HG02571 (cell line): Measurements from ENCODE around the gene ME1.
A peak's percentile ranks its signal among the peaks of the same experiment; 100 is the strongest.
"Not testable (repeated sequence)": the region's sequence is repeated elsewhere in the genome, so short reads cannot be mapped to it uniquely, and the experiment has no call there.

ENCODE experiments used
- ATAC-seq: cut with Tn5 transposase; IDR thresholded peaks from one replicate; pipeline ENCODE4 v1.9.1; 2021; ENCODE audit warnings: mild to moderate bottlenecking, moderate library complexity; ENCODE audit not compliant: unreplicated experiment

Gene ME1

DNA sequence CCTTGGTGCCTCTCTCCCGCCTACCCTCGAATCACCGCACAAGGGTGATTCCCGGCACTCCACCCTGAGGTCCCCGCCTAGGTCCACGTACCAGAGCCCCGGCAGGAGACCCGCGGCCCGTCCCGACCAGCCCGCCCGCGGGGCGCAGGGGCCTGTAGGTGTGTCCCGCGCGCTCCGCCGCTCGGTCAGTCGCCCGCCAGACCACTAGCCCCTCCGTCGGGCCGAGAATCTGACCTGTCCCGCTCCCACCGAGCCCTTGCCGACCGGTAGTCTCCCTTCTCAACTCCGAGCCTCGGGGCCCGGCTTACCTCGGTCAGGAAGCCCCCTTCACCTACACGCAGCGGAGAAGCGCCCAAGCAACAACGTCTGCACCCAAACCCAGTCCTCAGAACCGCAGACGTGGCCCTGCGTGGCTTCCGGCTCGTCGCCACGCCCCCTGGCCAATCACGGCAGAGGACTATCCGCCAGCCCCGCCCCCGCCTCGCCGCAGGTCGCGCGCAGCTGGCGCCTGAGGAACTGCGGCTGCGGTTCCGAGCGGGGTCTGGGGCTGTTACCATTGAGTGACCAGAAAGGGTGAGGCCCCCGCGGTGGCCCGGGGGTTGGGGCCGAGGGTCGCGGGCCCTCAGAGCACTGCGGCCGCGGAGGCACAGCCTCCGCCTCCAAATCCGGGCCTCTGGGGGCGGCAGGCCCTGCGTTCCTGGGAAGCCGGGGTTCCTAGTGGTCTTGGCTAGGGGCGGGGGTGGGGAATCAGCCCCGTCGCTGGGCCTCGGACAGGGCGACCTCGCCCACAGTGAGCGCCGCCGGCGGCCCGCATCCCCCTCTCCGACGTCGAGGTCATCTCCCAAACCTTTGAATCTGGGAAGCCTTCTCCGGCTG, 237.7 kb downstream of the ME1 start, which contains the start of the genes PGM3 and RWDD2A:
Gene PGM3, minus strand, starts transcription at position 395 of the 876 bp plus-strand sequence. CDS start 2,253 bp downstream, outside the sequence.
Gene RWDD2A, plus strand, starts transcription at position 487 of the 876 bp plus-strand sequence. CDS start 1,095 bp downstream, outside the sequence.
- peak; percentile 94 for ATAC-seq

DNA sequence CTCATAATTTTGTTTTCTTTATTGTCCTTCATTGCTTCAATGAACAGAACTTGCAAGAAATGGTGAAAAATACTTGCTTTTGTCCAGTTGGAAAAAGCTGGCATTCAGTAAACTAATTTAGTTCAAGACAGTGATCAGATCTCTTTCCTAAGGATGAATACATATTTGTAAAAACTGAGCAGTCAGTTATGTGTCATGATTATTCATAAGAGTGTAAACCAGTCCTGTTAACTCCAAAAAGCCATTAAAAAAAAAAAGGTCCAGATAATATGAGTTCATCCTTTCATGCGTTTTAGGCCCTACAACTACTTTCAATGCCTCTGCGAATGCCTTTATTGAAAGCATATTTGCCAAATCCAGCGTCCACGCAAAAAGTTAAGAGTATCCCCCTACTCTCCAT, 238.4 kb downstream of the ME1 start:
- no peak for ATAC-seq

DNA sequence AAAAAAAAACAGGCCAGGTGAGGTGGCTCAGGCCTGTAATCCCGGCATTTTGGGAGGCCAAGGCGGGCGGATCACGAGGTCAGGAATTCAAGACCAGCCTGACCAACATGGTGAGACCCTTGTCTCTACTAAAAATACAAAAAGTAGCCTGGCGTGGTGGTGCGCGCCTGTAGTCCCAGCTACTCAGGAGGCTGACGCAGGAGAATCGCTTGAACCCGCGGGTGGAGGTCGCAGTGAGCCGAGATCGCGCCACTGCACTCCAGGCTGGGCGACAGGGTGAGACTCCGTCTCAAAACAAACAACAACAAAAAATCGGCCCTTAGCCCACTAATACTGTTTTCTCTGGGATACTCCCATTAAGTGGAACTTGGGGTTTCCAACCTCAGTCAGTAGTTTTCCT, 238.9 kb downstream of the ME1 start:
- ATAC-seq: not testable (repeated sequence)

DNA sequence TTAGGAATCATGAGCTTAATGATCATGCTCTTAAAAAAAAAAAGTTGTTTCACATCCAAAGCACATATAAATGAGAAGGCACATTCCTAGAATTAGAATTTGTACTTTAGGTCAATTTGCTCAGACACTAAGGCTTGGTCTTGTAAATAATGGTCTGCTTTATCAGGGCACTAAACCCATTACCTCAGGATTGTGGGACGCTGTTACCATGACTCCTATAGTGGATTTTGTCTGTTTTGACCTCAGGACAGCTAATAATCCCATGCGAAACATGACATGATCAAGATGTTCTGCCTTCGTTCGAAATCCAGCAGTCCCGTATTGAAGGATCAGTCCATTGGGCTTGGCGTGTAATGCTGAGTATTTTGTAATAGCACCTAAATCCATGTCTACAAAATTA, 240.2 kb downstream of the ME1 start:
- ATAC-seq: no peak

DNA sequence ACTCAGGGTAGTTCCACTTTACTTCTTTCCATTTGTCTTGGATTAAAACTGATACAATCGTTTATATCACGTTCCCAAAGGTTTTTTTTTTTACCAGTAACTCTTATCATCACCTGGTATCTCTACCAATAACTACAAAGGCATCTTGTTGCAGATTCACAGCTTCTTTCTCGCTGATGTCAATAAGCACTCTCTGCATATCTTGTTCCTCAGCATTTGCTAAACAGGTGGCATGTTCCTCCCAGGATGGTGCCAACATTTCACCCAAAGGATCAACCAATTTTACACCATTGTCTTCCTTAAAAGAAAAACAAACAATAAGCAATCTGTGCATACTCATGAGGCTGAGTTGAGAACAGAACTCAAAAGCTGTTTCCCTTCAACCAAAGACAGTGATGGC, 242.3 kb downstream of the ME1 start:
- no peak for ATAC-seq

DNA sequence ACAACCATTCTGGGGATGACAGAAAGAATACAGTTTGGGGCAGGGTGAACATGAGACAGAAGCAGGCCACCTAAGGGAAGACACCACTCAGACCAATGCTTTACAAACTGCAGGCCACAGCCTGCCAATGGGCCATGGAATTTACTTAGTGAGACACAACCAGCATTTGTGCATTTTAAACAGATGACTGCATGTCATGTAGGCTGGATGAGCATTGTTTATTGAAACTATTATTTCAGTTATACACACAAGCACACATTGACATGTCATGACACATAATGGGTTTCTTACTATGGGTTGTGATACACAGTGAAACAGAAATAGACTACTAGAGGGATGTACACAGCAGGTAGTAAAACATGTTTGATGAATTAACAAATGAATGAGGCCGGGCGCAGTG, 245.8 kb downstream of the ME1 start:
- ATAC-seq: no peak

DNA sequence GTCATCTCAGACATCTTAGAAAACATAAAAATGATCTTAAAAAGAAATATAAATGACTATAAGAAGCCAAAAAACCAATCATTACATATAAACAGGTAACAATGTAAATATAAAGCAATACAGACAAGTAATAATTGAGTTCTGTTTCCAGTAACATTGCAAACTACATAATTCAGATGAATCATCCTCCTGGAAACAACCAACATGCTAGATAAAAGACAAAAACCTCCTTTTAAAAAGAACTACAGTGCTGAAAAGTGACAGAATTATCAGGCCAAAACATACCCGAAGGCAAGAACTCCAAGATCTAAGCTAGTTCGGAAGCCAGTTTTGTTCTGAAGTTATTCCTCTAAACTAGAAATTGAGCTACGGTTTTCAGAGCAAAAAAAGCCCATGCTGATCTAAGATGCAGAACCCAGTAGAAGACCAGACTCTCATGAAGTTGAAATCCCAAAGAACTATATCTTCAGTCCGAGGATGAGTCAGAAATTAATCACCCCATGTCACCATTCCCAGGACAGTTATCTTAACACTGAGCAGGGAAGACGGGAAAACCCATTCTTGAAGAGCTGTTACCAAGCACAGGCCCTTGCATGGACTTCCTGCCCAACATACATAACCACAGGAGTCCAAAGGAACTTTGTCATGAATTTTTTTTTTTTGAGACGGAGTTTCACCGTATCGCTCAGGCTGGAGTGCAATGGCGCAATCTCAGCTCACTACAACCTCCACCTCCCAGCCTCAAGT, 247.6 kb downstream of the ME1 start:
- no peak for ATAC-seq

DNA sequence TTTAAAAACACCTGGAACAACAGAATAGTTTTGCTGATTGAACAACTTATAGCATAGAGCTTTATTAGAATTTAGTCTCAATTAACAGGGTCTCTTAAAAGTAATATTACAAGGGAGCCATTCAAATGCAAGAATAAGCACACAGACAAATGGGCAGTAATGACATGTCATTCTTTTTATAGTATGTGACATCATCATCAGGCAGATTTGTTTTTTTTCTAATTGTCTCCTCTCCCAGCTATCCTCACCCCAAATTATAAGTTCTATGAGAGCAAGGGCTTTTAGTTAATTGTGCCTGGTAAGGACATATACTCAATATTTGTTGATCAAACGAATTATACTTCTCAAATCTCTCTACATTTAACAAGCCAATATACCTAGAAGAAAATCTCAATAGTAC, 248.7 kb downstream of the ME1 start:
- ATAC-seq: no peak

DNA sequence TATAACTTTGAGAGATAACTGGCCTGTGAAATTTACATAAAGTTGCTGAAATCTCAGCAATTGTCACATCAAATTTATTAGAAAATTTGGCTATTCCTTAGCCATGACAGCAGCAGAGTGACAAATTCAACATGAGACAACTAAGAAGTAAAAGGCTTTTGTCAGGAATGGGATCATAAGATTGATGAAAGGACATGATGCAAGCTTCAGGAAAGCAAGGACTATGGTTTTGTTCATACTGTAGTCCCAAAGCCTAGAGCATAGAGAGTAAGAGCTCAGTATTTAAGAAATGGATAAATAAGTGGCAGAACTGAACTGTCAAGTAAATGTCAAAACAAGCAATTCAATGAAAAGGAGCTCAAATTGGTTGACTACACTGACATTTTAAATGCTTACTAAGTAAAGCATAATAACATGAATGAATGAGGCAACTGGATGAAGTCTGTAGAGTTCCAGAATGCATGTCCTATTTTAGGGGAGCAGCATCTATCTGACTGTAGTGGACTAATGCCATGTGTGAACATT, 250.4 kb downstream of the ME1 start:
- ATAC-seq: no peak

DNA sequence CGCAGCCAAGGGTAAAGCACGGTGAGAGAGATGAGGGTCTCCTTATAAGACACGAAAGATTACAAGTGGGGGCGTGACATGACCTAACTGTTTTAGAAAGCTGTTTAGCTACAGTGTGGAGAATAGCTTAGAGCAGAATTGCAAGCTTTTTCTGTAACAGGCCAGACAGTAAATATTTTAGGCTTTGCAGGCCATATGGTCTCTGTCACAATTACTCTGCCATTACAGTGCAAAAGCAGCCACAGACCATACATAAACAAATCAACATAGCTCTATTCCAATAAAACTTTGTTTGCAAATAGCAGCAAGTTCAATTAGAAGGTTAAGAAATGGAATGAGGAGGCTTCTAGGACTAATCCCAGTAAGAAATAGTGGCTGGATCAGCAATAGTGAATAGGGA, 254.6 kb downstream of the ME1 start:
- no peak for ATAC-seq

DNA sequence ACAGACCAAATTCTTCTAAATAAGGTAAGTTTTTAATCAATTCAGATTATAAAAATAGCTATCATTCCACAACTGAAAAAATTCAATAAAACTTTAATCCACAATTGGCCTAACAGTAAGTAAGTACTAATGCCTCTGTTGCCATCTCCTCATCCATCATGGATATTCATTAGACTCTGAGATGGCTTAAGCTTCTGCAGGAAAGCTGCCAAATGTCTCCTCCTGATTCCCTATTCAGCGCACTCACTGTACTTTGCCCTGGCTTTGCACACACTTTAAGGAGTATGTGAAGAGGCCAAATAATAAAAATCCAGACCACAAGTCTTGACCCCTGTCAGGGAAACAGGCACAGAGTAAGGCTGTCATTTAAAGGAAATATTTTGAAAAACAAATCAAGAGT, 261.3 kb downstream of the ME1 start:
- no peak for ATAC-seq

DNA sequence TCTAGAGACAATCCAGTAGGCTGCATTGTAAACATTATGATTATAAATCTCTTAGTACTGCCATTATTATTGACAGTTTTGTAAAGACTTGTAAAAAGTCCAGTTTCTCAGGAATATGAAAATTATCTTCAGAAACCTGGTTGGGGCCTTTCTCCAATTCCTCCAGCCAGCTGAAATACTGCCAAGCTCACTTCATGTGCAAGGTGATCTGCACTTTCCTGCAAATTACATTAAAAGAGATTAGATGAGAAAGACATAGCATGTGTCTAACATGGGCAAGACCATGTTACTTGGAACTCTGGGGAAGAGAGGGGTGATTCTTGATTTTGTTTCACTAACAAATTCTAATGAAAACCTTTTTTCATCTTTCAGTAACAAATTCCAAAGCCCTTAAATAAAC, 261.7 kb downstream of the ME1 start:
- ATAC-seq: no peak

DNA sequence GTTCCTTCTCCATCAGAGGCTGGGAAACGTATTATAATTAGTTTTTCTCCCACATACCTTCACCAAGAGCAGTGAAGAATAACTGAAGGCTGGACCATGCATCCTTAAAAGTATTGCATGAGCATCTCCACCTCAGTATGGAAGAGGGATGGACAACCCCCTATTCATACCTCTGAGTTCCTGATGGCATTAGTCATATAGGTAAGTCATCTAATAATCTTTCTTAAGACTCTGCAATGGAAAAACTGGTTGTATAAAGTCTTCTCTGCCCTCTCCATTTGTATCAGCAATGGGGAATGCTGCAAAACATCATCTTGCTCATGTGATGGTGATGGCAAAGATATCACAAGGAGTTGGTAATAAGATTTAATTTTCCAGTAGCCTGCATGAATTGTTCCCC, 262.3 kb downstream of the ME1 start:
- ATAC-seq: no peak

DNA sequence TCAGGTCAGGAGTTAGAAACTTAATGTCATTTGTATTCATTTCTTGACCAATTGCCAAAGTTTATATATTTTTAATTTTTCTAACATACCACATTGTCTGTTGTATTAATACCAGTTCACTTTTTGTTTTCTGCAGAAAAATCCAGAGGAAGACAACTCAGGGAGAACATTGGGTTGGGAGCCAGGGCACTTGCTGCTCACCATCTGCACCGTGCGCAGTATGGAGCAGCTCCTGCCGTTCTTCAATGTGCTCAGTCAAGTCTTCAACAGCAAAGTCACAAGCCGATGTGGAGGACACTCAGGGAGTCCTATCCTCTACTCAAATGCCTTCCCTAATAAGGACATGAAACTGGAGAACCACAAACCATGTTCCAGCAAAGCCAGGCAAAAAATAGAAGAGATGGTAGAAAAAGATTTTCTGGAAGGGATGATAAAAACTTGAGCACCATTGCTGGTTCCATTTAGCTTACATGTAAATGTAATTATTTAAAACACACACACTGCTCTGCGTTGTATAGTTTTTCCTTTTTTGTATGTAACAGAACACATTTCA, 263.0 kb downstream of the ME1 start:
- ATAC-seq: no peak
